Measurements from ENCODE around the gene GRK6. TPM values are rescaled to one million over a fixed set of nuclear protein-coding genes. Genes with fewer than 3 reads are reported as not detected.

The GRK6 gene
- total and polyA plus RNA-seq, 9 of the 15 experiments (the other 6 are each of a cell fraction or from before 2014, with no cell fraction given), result 0.63 to 122 (median 44.5) TPM

DNA sequence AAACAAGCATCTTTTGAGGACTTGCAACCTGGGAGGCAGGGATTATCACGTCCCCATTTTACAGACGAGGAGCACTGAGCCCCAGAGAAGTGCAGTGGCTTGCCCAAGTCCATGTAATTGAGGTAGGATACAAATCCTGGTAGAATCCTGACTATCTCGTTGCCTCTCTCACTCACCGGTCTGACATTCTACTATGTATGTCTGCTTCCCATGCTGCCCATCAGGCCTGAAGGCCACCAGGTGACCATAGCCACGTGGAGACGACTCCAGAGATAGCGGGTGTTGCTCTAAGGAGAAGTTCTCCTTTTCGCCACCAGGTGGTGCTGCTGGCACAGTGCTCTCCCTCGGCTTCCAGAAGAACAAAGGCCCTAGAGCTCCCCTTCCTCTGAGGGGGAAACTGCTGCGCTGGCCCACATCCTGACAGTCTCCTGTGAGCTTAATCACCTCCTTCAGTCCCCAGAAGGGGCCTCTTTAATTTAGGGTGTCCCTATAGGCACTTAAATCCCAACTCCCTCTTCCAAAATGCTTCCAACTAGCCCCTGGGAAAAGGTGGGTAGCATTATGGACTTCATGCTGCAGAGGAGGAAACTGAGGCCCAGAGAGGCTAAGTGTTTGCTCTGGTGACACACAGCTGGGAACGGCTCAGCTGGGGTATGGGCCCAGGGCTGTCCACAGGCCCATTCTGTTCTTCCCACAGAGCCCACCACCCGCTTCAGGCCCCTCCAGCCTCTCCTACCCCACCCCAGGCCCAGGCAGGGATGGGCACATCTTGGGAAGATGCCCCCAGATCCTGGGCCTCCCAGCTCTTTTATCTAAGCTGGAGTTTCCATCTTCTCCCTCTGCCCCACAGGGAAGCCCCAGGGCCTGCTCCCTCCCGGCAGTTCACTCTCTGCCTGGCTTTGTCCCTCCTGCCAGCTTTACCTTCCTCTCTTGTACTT lies 35.8 kb upstream of the GRK6 start:
- BruUV-seq (replicated peaks), result no TSS peak
- WGBS (ENCODE audit: insufficient coverage, low coverage, missing lambda C conversion rate), result 29% methylated on average over 13 of the region's 13 CpGs
- TF ChIP-seq DPF2 (IDR thresholded peaks at IDR 0.05), result 0 out of 2 replicates have a peak, but pooled peaks have one; percentile 43
- no peak for TF ChIP-seq CREB1 (IDR thresholded peaks at IDR 0.05)
- peak; percentile 55; the same call in 1 of the 2 replicates for TF ChIP-seq CREB1 (CRISPR knock-in tag; IDR thresholded peaks at IDR 0.05)
- no peak for TF ChIP-seq SIRT6 (IDR thresholded peaks at IDR 0.05; ENCODE audit: low read depth, low read length)
- no peak for TF ChIP-seq NFATC3 (IDR thresholded peaks at IDR 0.05)
- TF ChIP-seq, protein P1, sequence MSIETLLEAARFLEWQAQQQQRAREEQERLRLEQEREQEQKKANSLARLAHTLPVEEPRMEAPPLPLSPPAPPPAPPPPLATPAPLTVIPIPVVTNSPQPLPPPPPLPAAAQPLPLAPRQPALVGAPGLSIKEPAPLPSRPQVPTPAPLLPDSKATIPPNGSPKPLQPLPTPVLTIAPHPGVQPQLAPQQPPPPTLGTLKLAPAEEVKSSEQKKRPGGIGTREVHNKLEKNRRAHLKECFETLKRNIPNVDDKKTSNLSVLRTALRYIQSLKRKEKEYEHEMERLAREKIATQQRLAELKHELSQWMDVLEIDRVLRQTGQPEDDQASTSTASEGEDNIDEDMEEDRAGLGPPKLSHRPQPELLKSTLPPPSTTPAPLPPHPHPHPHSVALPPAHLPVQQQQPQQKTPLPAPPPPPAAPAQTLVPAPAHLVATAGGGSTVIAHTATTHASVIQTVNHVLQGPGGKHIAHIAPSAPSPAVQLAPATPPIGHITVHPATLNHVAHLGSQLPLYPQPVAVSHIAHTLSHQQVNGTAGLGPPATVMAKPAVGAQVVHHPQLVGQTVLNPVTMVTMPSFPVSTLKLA (conservative IDR thresholded peaks at IDR 0.05), result peak; percentile 96
- no peak for TF ChIP-seq ZNF79 (CRISPR knock-in tag; IDR thresholded peaks at IDR 0.05; ENCODE audit: low read depth)
- peak; percentile 68 for TF ChIP-seq KLF16 (IDR thresholded peaks at IDR 0.05)
- TF ChIP-seq, protein P2, sequence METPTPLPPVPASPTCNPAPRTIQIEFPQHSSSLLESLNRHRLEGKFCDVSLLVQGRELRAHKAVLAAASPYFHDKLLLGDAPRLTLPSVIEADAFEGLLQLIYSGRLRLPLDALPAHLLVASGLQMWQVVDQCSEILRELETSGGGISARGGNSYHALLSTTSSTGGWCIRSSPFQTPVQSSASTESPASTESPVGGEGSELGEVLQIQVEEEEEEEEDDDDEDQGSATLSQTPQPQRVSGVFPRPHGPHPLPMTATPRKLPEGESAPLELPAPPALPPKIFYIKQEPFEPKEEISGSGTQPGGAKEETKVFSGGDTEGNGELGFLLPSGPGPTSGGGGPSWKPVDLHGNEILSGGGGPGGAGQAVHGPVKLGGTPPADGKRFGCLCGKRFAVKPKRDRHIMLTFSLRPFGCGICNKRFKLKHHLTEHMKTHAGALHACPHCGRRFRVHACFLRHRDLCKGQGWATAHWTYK (CRISPR knock-in tag; IDR thresholded peaks at IDR 0.05), result no peak
- no peak for TF ChIP-seq ZNF780A (CRISPR knock-in tag; IDR thresholded peaks at IDR 0.05)
- TF ChIP-seq, protein P3, sequence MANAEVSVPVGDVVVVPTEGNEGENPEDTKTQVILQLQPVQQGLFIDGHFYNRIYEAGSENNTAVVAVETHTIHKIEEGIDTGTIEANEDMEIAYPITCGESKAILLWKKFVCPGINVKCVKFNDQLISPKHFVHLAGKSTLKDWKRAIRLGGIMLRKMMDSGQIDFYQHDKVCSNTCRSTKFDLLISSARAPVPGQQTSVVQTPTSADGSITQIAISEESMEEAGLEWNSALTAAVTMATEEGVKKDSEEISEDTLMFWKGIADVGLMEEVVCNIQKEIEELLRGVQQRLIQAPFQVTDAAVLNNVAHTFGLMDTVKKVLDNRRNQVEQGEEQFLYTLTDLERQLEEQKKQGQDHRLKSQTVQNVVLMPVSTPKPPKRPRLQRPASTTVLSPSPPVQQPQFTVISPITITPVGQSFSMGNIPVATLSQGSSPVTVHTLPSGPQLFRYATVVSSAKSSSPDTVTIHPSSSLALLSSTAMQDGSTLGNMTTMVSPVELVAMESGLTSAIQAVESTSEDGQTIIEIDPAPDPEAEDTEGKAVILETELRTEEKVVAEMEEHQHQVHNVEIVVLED (CRISPR knock-in tag; IDR thresholded peaks at IDR 0.05), result no peak
- peak; percentile 59 for TF ChIP-seq TOE1 (IDR thresholded peaks at IDR 0.05; ENCODE audit: borderline replicate concordance)
- no peak for TF ChIP-seq TOE1 (CRISPR knock-in tag; IDR thresholded peaks at IDR 0.05; ENCODE audit: borderline replicate concordance, low read depth)
- TF ChIP-seq STAG1 (CRISPR knock-in tag; IDR thresholded peaks at IDR 0.05; ENCODE audit: borderline replicate concordance), result peak; percentile 54; the same call in 1 of the 2 replicates
- peak; percentile 53; the same call in 1 of the 2 replicates for TF ChIP-seq HDAC2 (IDR thresholded peaks at IDR 0.05)
- TF ChIP-seq EP400 (IDR thresholded peaks at IDR 0.05), result peak; percentile 85
- no peak for TF ChIP-seq HNRNPH1 (optimal IDR thresholded peaks at IDR 0.05; ENCODE audit: low read depth, low read length)
- TF ChIP-seq HOXB6 (CRISPR knock-in tag; IDR thresholded peaks at IDR 0.05; ENCODE audit: borderline replicate concordance), result no peak

More for the DNA sequence above, 35.8 kb upstream of the GRK6 start:
- H3K36me3 ChIP-seq (ENCODE audit: control insufficient read depth, insufficient read depth, low read length), result no peaks in the 10 kb centered on the region
- H3K4me2 ChIP-seq (ENCODE audit: insufficient read depth, low read length), result no peak overlapping the region; the same call in 1 of the 2 replicates
- no peak overlapping the region for H3K4me3 ChIP-seq
- H3K9me1 ChIP-seq (ENCODE audit: control insufficient read depth, insufficient read depth, low read length), result no peaks in the 10 kb centered on the region
- FAIRE-seq (peak; percentile 98), ATAC-seq (peak; percentile 96), DNase-seq (ENCODE audit: extremely low read depth in 1 of 4, low spot score in 3 of 4) (peak; percentile 92 to 93 (median 92))
- CTCF ChIA-PET (ENCODE audit: low intra/inter-chr PET ratio), result interaction anchor here (0.6 to 4.6 kb wide), 8 partner anchors 8 to 110 kb away, joined by 3 to 78 read pairs (median 3); no protein-coding TSS in a partner anchor
- POLR2A ChIA-PET, result interaction anchor here (0.6 to 2.0 kb wide), 10 partner anchors 12 to 88 kb away, joined by 3 to 7 read pairs (median 4); no protein-coding TSS in a partner anchor
- H3K4me1 ChIP-seq (replicated peaks in 1 of 2; ENCODE audit: control insufficient read depth in 2 of 2, insufficient read depth in 2 of 2, low read length in 2 of 2), result peaks cover 7 to 8% of the 10 kb centered on the region in 2 experiments; a peak in 3 of 5 replicates
- H2AFZ ChIP-seq (ENCODE audit: low read depth, low read length), result peak overlapping the region; percentile 94
- peak overlapping the region; percentile 3 to 69; a peak in 3 of 4 replicates for H3K9ac ChIP-seq (ENCODE audit: insufficient read depth in 1 of 2, low read depth in 2 of 2, low read length in 2 of 2)
- intact Hi-C loops (cut with micrococcal nuclease), result loop anchor here (1.0 kb wide), 3 partner anchors 20 to 72 kb away; no protein-coding TSS in a partner anchor
- peaks cover 0 to 4% of the 10 kb centered on the region in 2 experiments; a peak in 3 of 5 replicates for H3K27me3 ChIP-seq (ENCODE audit: control insufficient read depth in 2 of 2, insufficient read depth in 2 of 2, low read length in 2 of 2)
- H3K79me2 ChIP-seq (ENCODE audit: control insufficient read depth, insufficient read depth, low read length), result no peaks in the 10 kb centered on the region
- in situ Hi-C loops (cut with MboI), result loop anchor here (5.0 to 10.0 kb wide), 2 partner anchors 57 to 674 kb away; partner anchors contain the start of gene PRR7
- no peaks in the 10 kb centered on the region for H4K20me1 ChIP-seq (replicated peaks; ENCODE audit: control insufficient read depth, insufficient read depth, low read length)
- no peak overlapping the region for H3K27ac ChIP-seq (ENCODE audit: extremely low read depth, low read depth, low read length)
- H3K9me3 ChIP-seq (replicated peaks; ENCODE audit: control insufficient read depth, insufficient read depth, low read depth, low read length), result no peaks in the 10 kb centered on the region

All from K562 (cell line).